ENCODE results near the gene KCNN4.

KCNN4 gene

GRCh38 chr19:43720936-43721335, 59.8 kb downstream of the KCNN4 start:
- no peak for TF ChIP-seq CTCF (IDR thresholded peaks at IDR 0.05; ENCODE audit: extremely low read depth, missing control alignments)
- no peak for DNase-seq (ENCODE audit: low spot score)

- TF ChIP-seq CTCF (IDR thresholded peaks at IDR 0.05; ENCODE audit: extremely low read depth, missing control alignments): no peak
- no peak for DNase-seq (ENCODE audit: low spot score)
These were observed 60.9 kb downstream of the KCNN4 start for GRCh38 chr19:43719918-43720317.

- DNase-seq (ENCODE audit: low spot score): no peak
- TF ChIP-seq CTCF (IDR thresholded peaks at IDR 0.05; ENCODE audit: extremely low read depth, missing control alignments): no peak
These were observed 61.4 kb downstream of the KCNN4 start for GRCh38 chr19:43719378-43719868.

DNA sequence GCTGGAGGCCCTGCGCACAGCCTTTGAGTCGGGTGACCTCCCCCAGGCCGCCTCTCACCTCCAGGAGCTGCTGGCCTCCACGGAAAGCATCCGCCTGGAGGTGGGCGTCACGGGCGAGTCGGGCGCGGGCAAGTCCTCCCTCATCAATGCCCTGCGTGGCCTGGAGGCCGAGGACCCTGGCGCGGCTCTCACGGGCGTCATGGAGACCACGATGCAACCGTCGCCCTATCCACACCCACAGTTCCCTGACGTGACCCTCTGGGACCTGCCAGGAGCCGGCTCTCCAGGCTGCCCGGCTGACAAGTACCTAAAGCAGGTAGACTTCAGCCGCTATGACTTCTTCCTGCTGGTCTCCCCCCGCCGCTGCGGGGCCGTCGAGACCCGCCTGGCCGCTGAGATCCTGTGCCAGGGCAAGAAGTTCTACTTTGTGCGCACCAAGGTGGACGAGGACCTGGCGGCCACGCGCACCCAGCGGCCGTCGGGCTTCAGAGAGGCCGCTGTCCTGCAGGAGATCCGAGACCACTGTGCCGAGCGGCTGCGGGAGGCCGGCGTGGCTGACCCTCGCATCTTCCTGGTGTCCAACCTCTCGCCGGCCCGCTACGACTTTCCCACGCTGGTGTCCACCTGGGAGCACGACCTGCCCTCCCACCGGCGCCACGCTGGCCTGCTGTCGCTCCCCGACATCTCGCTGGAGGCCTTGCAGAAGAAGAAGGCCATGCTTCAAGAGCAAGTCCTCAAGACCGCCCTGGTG, 62.0 kb downstream of the KCNN4 start:
- TF ChIP-seq CTCF (IDR thresholded peaks at IDR 0.05; ENCODE audit: extremely low read depth, missing control alignments): no peak
- DNase-seq (ENCODE audit: low spot score): no peak

Data from GM20000 (cell line).